ENCODE data around the gene RNF113A.
A peak's percentile ranks its signal among the peaks of the same experiment; 100 is the strongest.

DNA sequence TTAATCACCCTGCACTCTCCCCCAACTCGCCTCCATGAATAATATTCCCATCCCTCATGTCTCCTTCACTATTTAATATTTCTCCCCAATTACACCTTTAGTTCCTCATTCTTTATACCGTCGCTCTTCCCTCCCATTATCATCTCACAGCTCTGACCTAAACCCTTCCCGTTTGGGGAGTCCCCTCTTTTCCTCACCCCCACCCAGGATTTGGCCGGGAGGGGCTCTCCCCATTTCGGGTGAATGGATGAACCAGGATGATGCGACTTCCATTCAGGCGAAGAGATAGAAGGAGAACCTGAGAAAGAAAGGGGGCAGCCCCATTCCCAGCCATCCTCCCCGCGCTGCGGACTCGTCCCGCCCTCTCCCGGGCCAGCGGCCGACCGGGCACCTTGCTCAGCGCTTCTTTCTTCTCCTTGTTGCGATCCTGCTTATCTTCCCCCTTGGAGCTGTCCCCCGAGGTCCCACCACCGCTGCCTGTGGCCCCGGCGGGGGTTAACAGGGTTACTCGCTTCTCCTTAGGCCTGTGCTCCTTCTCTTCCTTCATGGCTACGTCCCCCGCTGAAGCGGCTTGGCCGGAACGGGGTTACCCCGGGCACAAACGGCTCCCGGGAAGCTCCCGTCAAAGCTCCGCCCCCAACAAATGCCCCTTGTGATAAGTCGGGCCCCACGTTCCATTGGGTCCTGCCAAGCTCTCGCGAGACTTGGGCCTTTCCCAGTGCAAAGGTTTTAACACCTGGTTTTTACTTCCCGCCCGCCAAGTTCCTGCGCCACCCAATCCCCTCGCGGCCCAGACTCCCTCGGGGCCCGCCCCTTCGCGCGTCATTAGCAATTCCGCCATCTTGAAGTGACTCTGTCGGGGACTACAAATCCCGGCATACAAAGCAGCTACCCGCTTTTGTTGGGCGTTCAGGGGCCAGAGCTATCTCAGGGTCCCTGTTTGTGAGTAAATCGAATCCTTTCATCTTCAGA lies 18.9 kb downstream of the RNF113A start, which contains the start of gene UPF3B:
- TF ChIP-seq, protein P1, sequence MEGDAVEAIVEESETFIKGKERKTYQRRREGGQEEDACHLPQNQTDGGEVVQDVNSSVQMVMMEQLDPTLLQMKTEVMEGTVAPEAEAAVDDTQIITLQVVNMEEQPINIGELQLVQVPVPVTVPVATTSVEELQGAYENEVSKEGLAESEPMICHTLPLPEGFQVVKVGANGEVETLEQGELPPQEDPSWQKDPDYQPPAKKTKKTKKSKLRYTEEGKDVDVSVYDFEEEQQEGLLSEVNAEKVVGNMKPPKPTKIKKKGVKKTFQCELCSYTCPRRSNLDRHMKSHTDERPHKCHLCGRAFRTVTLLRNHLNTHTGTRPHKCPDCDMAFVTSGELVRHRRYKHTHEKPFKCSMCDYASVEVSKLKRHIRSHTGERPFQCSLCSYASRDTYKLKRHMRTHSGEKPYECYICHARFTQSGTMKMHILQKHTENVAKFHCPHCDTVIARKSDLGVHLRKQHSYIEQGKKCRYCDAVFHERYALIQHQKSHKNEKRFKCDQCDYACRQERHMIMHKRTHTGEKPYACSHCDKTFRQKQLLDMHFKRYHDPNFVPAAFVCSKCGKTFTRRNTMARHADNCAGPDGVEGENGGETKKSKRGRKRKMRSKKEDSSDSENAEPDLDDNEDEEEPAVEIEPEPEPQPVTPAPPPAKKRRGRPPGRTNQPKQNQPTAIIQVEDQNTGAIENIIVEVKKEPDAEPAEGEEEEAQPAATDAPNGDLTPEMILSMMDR (conservative IDR thresholded peaks at IDR 0.05; ENCODE audit: low read depth in 2 of 2): no peak
- TF ChIP-seq EZH2 (IDR thresholded peaks at IDR 0.05; ENCODE audit: low read depth, unreplicated experiment) (no peak), POLR2AphosphoS5 (IDR thresholded peaks at IDR 0.05; ENCODE audit: low read depth) (peak; percentile 78), JUNB (IDR thresholded peaks at IDR 0.05; ENCODE audit: unreplicated experiment) (no peak), EZH2phosphoT487 (IDR thresholded peaks at IDR 0.05; ENCODE audit: unreplicated experiment) (no peak), STAT1 (IDR thresholded peaks at IDR 0.05; ENCODE audit: unreplicated experiment) (no peak)
- TF ChIP-seq, protein P2, sequence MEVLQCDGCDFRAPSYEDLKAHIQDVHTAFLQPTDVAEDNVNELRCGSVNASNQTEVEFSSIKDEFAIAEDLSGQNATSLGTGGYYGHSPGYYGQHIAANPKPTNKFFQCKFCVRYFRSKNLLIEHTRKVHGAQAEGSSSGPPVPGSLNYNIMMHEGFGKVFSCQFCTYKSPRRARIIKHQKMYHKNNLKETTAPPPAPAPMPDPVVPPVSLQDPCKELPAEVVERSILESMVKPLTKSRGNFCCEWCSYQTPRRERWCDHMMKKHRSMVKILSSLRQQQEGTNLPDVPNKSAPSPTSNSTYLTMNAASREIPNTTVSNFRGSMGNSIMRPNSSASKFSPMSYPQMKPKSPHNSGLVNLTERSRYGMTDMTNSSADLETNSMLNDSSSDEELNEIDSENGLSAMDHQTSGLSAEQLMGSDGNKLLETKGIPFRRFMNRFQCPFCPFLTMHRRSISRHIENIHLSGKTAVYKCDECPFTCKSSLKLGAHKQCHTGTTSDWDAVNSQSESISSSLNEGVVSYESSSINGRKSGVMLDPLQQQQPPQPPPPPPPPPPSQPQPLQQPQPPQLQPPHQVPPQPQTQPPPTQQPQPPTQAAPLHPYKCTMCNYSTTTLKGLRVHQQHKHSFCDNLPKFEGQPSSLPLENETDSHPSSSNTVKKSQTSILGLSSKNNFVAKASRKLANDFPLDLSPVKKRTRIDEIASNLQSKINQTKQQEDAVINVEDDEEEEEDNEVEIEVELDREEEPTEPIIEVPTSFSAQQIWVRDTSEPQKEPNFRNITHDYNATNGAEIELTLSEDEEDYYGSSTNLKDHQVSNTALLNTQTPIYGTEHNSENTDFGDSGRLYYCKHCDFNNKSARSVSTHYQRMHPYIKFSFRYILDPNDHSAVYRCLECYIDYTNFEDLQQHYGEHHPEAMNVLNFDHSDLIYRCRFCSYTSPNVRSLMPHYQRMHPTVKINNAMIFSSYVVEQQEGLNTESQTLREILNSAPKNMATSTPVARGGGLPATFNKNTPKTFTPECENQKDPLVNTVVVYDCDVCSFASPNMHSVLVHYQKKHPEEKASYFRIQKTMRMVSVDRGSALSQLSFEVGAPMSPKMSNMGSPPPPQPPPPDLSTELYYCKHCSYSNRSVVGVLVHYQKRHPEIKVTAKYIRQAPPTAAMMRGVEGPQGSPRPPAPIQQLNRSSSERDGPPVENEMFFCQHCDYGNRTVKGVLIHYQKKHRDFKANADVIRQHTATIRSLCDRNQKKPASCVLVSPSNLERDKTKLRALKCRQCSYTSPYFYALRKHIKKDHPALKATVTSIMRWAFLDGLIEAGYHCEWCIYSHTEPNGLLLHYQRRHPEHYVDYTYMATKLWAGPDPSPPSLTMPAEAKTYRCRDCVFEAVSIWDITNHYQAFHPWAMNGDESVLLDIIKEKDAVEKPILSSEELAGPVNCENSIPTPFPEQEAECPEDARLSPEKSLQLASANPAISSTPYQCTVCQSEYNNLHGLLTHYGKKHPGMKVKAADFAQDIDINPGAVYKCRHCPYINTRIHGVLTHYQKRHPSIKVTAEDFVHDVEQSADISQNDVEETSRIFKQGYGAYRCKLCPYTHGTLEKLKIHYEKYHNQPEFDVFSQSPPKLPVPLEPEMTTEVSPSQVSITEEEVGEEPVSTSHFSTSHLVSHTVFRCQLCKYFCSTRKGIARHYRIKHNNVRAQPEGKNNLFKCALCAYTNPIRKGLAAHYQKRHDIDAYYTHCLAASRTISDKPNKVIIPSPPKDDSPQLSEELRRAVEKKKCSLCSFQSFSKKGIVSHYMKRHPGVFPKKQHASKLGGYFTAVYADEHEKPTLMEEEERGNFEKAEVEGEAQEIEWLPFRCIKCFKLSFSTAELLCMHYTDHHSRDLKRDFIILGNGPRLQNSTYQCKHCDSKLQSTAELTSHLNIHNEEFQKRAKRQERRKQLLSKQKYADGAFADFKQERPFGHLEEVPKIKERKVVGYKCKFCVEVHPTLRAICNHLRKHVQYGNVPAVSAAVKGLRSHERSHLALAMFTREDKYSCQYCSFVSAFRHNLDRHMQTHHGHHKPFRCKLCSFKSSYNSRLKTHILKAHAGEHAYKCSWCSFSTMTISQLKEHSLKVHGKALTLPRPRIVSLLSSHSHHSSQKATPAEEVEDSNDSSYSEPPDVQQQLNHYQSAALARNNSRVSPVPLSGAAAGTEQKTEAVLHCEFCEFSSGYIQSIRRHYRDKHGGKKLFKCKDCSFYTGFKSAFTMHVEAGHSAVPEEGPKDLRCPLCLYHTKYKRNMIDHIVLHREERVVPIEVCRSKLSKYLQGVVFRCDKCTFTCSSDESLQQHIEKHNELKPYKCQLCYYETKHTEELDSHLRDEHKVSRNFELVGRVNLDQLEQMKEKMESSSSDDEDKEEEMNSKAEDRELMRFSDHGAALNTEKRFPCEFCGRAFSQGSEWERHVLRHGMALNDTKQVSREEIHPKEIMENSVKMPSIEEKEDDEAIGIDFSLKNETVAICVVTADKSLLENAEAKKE (CRISPR knock-in tag; IDR thresholded peaks at IDR 0.05): no peak
- TF ChIP-seq, protein P3, sequence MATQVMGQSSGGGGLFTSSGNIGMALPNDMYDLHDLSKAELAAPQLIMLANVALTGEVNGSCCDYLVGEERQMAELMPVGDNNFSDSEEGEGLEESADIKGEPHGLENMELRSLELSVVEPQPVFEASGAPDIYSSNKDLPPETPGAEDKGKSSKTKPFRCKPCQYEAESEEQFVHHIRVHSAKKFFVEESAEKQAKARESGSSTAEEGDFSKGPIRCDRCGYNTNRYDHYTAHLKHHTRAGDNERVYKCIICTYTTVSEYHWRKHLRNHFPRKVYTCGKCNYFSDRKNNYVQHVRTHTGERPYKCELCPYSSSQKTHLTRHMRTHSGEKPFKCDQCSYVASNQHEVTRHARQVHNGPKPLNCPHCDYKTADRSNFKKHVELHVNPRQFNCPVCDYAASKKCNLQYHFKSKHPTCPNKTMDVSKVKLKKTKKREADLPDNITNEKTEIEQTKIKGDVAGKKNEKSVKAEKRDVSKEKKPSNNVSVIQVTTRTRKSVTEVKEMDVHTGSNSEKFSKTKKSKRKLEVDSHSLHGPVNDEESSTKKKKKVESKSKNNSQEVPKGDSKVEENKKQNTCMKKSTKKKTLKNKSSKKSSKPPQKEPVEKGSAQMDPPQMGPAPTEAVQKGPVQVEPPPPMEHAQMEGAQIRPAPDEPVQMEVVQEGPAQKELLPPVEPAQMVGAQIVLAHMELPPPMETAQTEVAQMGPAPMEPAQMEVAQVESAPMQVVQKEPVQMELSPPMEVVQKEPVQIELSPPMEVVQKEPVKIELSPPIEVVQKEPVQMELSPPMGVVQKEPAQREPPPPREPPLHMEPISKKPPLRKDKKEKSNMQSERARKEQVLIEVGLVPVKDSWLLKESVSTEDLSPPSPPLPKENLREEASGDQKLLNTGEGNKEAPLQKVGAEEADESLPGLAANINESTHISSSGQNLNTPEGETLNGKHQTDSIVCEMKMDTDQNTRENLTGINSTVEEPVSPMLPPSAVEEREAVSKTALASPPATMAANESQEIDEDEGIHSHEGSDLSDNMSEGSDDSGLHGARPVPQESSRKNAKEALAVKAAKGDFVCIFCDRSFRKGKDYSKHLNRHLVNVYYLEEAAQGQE (IDR thresholded peaks at IDR 0.05; ENCODE audit: unreplicated experiment): no peak
